K562 (cell line): ENCODE results near the gene MMP7. TPM values are rescaled to one million over a fixed set of nuclear protein-coding genes. Genes with fewer than 3 reads are reported as not detected.
"Not testable (repeated sequence)": the region's sequence is repeated elsewhere in the genome, so short reads cannot be mapped to it uniquely, and the experiment has no call there.

Experiments used
- ATAC-seq: fragments of 200-7000 bp; cut with Tn5 transposase; 3 replicates; pipeline ENCODE4 v1.9.1; 2020; ENCODE audit warnings: moderate library complexity
- BruUV-seq: library from RNA; stranded (reverse); fragments of 400-500 nt; replicated peaks from 2 replicates; lab custom pipeline; 2021; lab: Mats Ljungman, UMichigan
- CTCF ChIA-PET: fragments of 300-600 bp; formaldehyde crosslinking; extraction: SDS; loops from one replicate; lab custom pipeline; 2021; ENCODE audit warnings: low intra/inter-chr PET ratio; lab: Yijun Ruan, JAX
- POLR2A ChIA-PET: fragments of 300-600, 350-650 bp; sonication (Branson Sonifier 250); formaldehyde crosslinking; extraction: SDS; loops from one replicate; lab custom pipeline; 2021; ENCODE audit warnings: antibody characterized with exemption, inconsistent platforms; lab: Yijun Ruan, JAX
- DNase-seq, 4 experiments: peaks; one replicate each; pipeline versions ENCODE4 v3.0.0 to v3.0.0-alpha.2; 2011 to 2018; ENCODE audit warnings: low spot score in 3 of 4, mixed read lengths in 3 of 4; ENCODE audit errors: extremely low read depth in 1 of 4
- FAIRE-seq: peaks from 2 replicates; lab custom pipeline; 2011; peaks lifted over from hg19 to GRCh38; lab: Jason Lieb, UNC
- H2AFZ ChIP-seq: 2 replicates; pipeline ENCODE4 v1.6.0; 2011; ENCODE audit warnings: low read depth, low read length, control low read depth, inconsistent platforms
- H3K27ac ChIP-seq: fragments of 200-600 bp; 3 replicates; pipeline ENCODE4 v1.8.0; 2011; ENCODE audit warnings: low read depth, mild to moderate bottlenecking, control low read depth, inconsistent platforms, low read length, moderate library complexity, mixed read lengths; ENCODE audit errors: extremely low read depth
- H3K27me3 ChIP-seq, 2 experiments: fragments of 300-600 bp in 1 of 2; 2 replicates in 1 of 2; 3 replicates in 1 of 2; pipeline versions ENCODE4 v1.6.0 to v1.8.0; 2011; ENCODE audit warnings: inconsistent platforms in 2 of 2, low read length in 2 of 2, mild to moderate bottlenecking in 1 of 2, mixed read lengths in 1 of 2, moderate library complexity in 1 of 2; ENCODE audit not compliant: control insufficient read depth in 2 of 2, insufficient read depth in 2 of 2
- H3K36me3 ChIP-seq: fragments of 300-600 bp; 3 replicates; pipeline ENCODE4 v1.8.0; 2011; ENCODE audit warnings: mild to moderate bottlenecking, low read length, inconsistent platforms; ENCODE audit not compliant: control insufficient read depth, insufficient read depth
- H3K4me1 ChIP-seq, 2 experiments: fragments of 200-600 bp in 1 of 2; replicated peaks in 1 of 2; 2 replicates in 1 of 2; 3 replicates in 1 of 2; pipeline versions ENCODE4 v1.5.1 to v1.8.0; 2011; ENCODE audit warnings: inconsistent platforms in 2 of 2, low read length in 2 of 2, mild to moderate bottlenecking in 1 of 2, mixed read lengths in 1 of 2, moderate library complexity in 1 of 2; ENCODE audit not compliant: control insufficient read depth in 2 of 2, insufficient read depth in 2 of 2
- H3K4me2 ChIP-seq: 2 replicates; pipeline ENCODE4 v1.6.1; 2011; ENCODE audit warnings: low read length, control low read depth, inconsistent platforms, mixed read lengths; ENCODE audit not compliant: insufficient read depth
- H3K4me3 ChIP-seq: fragments of 200-600 bp; sonication (generic), shearing (Covaris generic); 2 replicates; pipeline ENCODE4 v1.5.1; 2016; ENCODE audit warnings: control low read depth, inconsistent platforms
- H3K79me2 ChIP-seq: fragments of 200-600 bp; 3 replicates; pipeline ENCODE4 v1.8.0; 2011; ENCODE audit warnings: low read length, inconsistent platforms; ENCODE audit not compliant: control insufficient read depth, insufficient read depth
- H3K9ac ChIP-seq, 2 experiments: 2 replicates each; pipeline versions ENCODE4 v1.6.0 to v1.6.1; 2011; ENCODE audit warnings: low read depth in 2 of 2, low read length in 2 of 2, control low read depth in 1 of 2, inconsistent platforms in 1 of 2, mild to moderate bottlenecking in 1 of 2, mixed read lengths in 1 of 2; ENCODE audit not compliant: insufficient read depth in 1 of 2
- H3K9me1 ChIP-seq: one replicate; pipeline ENCODE4 v1.6.0; 2011; ENCODE audit warnings: inconsistent platforms, mild to moderate bottlenecking, low read length, moderate library complexity; ENCODE audit not compliant: control insufficient read depth, insufficient read depth
- H3K9me3 ChIP-seq: replicated peaks from 2 replicates; pipeline ENCODE4 v1.5.1; 2011; ENCODE audit warnings: low read depth, low read length, inconsistent platforms; ENCODE audit not compliant: control insufficient read depth, insufficient read depth
- H4K20me1 ChIP-seq: replicated peaks from 2 replicates; pipeline ENCODE4 v1.6.1; 2011; ENCODE audit warnings: low read length, inconsistent platforms, mixed read lengths; ENCODE audit not compliant: control insufficient read depth, insufficient read depth
- ESRRB ChIP-seq: fragments of 250-450 bp; sonication (Bioruptor Pico); IDR thresholded peaks from 2 replicates; pipeline ENCODE4 v1.5.0; 2020; ENCODE audit warnings: mild to moderate bottlenecking, moderate library complexity, borderline replicate concordance
- HSF4 ChIP-seq: fragments of 250-450 bp; sonication (Bioruptor Pico); IDR thresholded peaks from 2 replicates; pipeline ENCODE4 v2.1.2; 2022; ENCODE audit warnings: mild to moderate bottlenecking, moderate library complexity, borderline replicate concordance
- KLF1 ChIP-seq: fragments of 450-650 bp; IDR thresholded peaks from 2 replicates; pipeline ENCODE4 v1.6.1; 2016; ENCODE audit warnings: missing genetic modification characterization, missing compliant biosample characterization
- SIX5 ChIP-seq, 2 experiments: IDR thresholded peaks; 2 replicates each; pipeline ENCODE4 v1.6.1; 2011; ENCODE audit warnings: low read length in 2 of 2, borderline replicate concordance in 1 of 2, low read depth in 1 of 2, mild to moderate bottlenecking in 1 of 2, moderate library complexity in 1 of 2; ENCODE audit not compliant: insufficient read depth in 1 of 2
- ZFP30 ChIP-seq: fragments of 250-450 bp; sonication (Bioruptor Pico); IDR thresholded peaks from 2 replicates; pipeline ENCODE4 v1.8.0; 2022; ENCODE audit warnings: moderate library complexity, mild to moderate bottlenecking, inconsistent platforms, borderline replicate concordance
- WGBS: fragments of 100-300 bp; shearing (Covaris generic); methylation state at CpG from one replicate; pipeline ENCODE4 v1.1.6; 2016; ENCODE audit warnings: low coverage, mixed read lengths; ENCODE audit not compliant: insufficient coverage; ENCODE audit errors: missing lambda C conversion rate; 5-methylcytosine and 5-hydroxymethylcytosine counted together
- in situ Hi-C: fragments of 300-500 bp; cut with MboI; formaldehyde crosslinking; loops from 4 replicates; pipeline ENCODE4 v1.15.0; 2018; ENCODE audit warnings: inconsistent platforms, mixed read lengths
- intact Hi-C: fragments of 100-400 bp; cut with micrococcal nuclease; formaldehyde crosslinking; loops from 2 replicates; pipeline ENCODE4 v1.14.2; 2022
- polyA plus RNA-seq, 8 experiments: library from polyadenylated mRNA; depleted of rRNA in 4 of 8; stranded (reverse) in 5 of 8; unstranded in 3 of 8; fragments of >200 nt; fragmentation: Nextera tagmentation in 2 of 8; fragmentation: Illumina TruSeq in 1 of 8; extraction: Ambion mirVana in 2 of 8; extraction: Trizol in 1 of 8; gene quantifications; 2 replicates each; pipeline versions ENCODE4 v1.2.1 to v1.2.3, GENCODE V29; 2011 to 2014; ENCODE audit warnings: inconsistent platforms in 1 of 8, missing spikeins in 1 of 8
- total RNA-seq, 7 experiments: library from RNA; depleted of rRNA in 6 of 7; stranded (reverse); fragments of >200 nt in 6 of 7; fragmentation: Illumina TruSeq in 2 of 7; extraction: Trizol in 2 of 7; gene quantifications; 2 replicates each; pipeline versions ENCODE4 v1.2.1 to v1.2.3, GENCODE V29; 2011 to 2021; ENCODE audit warnings: low replicate concordance in 1 of 7
- TF ChIP-seq, protein P1 (sequence below): IDR thresholded peaks from 3 replicates; pipeline ENCODE4 v1.6.1; 2011; ENCODE audit warnings: borderline replicate concordance, mild to moderate bottlenecking; ENCODE audit not compliant: insufficient read length, insufficient read depth

Gene MMP7
- total and polyA plus RNA-seq, 9 of the 15 experiments (the other 6 are each of a cell fraction or from before 2014, with no cell fraction given) = 0.13 TPM; not detected in 8

- TF ChIP-seq SIX5 (IDR thresholded peaks at IDR 0.05; ENCODE audit: borderline replicate concordance in 1 of 2, insufficient read depth in 1 of 2, low read depth in 1 of 2, low read length in 2 of 2) = no peak
- TF ChIP-seq, protein P1, sequence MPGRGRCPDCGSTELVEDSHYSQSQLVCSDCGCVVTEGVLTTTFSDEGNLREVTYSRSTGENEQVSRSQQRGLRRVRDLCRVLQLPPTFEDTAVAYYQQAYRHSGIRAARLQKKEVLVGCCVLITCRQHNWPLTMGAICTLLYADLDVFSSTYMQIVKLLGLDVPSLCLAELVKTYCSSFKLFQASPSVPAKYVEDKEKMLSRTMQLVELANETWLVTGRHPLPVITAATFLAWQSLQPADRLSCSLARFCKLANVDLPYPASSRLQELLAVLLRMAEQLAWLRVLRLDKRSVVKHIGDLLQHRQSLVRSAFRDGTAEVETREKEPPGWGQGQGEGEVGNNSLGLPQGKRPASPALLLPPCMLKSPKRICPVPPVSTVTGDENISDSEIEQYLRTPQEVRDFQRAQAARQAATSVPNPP = no peak
- TF ChIP-seq ESRRB (CRISPR knock-in tag) = no peak
- TF ChIP-seq HSF4 = no peak
- no peak for TF ChIP-seq KLF1 (tag)
- TF ChIP-seq ZFP30 = no peak
Observed at GRCh38 chr11:102510439-102511135, 20.0 kb downstream of the MMP7 start (continued).

DNA sequence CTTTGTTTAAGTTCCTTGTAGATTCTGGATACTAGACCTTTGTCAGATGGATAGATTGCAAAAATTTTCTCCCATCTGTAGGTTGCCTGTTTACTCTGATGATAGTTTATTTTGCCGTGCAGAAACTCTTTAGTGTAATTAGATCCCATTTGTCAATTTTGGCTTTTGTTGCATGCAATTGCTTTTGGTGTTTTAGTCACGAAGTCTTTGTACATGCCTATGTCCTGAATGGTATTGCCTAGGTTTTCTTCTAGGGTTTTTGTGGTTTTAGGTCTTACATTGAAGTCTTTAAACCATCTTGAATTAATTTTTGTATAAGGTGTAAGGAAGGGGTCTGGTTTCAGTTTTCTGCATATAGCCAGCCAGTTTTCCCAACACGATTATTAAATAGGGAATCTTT is 27.7 kb downstream of the MMP7 start:
- H3K27ac ChIP-seq, POLR2A ChIA-PET, H2AFZ ChIP-seq, H3K9ac ChIP-seq, H4K20me1 ChIP-seq, H3K4me1 ChIP-seq, BruUV-seq, H3K4me3 ChIP-seq, in situ Hi-C loops, H3K9me3 ChIP-seq, FAIRE-seq, H3K36me3 ChIP-seq, DNase-seq, intact Hi-C loops, CTCF ChIA-PET, H3K9me1 ChIP-seq, H3K79me2 ChIP-seq, ATAC-seq, H3K4me2 ChIP-seq: not testable (repeated sequence)
- WGBS = 0% methylated on average over 3 of the region's 3 CpGs
- peaks cover 4 to 11% of the 10 kb centered on the region in 2 experiments; a peak in 4 of 5 replicates for H3K27me3 ChIP-seq
